HG02610 (cell line): ENCODE results near the gene COL3A1.

Source experiments
- ATAC-seq: cut with Tn5 transposase; IDR thresholded peaks from one replicate; pipeline ENCODE4 v1.9.1; 2021; ENCODE audit warnings: mild to moderate bottlenecking, moderate library complexity; ENCODE audit not compliant: unreplicated experiment

The COL3A1 gene

GRCh38 chr2:188974164-188974563, at the start of gene COL3A1:
TSS of gene COL3A1 (plus strand) at chr2:188974373. CDS start at chr2:188974490, 117 bp downstream.
- no peak for ATAC-seq

GRCh38 chr2:188928643-188929042, 45.5 kb upstream of the COL3A1 start:
- ATAC-seq: no peak

- no peak for ATAC-seq
These were observed 42.8 kb upstream of the COL3A1 start for GRCh38 chr2:188931361-188931760.

GRCh38 chr2:188937228-188938220, 36.6 kb upstream of the COL3A1 start:
- no peak for ATAC-seq

- ATAC-seq: no peak
These were observed 34.0 kb upstream of the COL3A1 start for GRCh38 chr2:188940171-188940570.

GRCh38 chr2:188944442-188944841, 29.7 kb upstream of the COL3A1 start:
- no peak for ATAC-seq

GRCh38 chr2:188949046-188949818, 24.9 kb upstream of the COL3A1 start:
- no peak for ATAC-seq

- no peak for ATAC-seq
These were observed 21.3 kb upstream of the COL3A1 start for GRCh38 chr2:188952901-188953300.

GRCh38 chr2:188956290-188956689, 17.9 kb upstream of the COL3A1 start:
- ATAC-seq: no peak

GRCh38 chr2:188956961-188957360, 17.2 kb upstream of the COL3A1 start:
- ATAC-seq: no peak

GRCh38 chr2:188957646-188958045, 16.5 kb upstream of the COL3A1 start:
- no peak for ATAC-seq

- no peak for ATAC-seq
These were observed 10.4 kb upstream of the COL3A1 start for GRCh38 chr2:188963741-188964140.

GRCh38 chr2:188964976-188965546, 9.1 kb upstream of the COL3A1 start:
- ATAC-seq: no peak

- ATAC-seq: no peak
These were observed 8.6 kb upstream of the COL3A1 start for GRCh38 chr2:188965563-188965962.

- no peak for ATAC-seq
These were observed 8.0 kb upstream of the COL3A1 start for GRCh38 chr2:188966079-188966571.

GRCh38 chr2:188966728-188967440, 7.3 kb upstream of the COL3A1 start:
- ATAC-seq: no peak

GRCh38 chr2:188969236-188969635, 4.9 kb upstream of the COL3A1 start:
- no peak for ATAC-seq

- ATAC-seq: no peak
These were observed 4.5 kb upstream of the COL3A1 start for GRCh38 chr2:188969651-188970050.

- ATAC-seq: no peak
These were observed 4.0 kb upstream of the COL3A1 start for GRCh38 chr2:188970211-188970610.

- ATAC-seq: no peak
These were observed 2.7 kb upstream of the COL3A1 start for GRCh38 chr2:188971432-188971861.

GRCh38 chr2:188973641-188974040, 532 bp upstream of the COL3A1 start:
- ATAC-seq: no peak
